GM12878 (cell line): Measurements from ENCODE around the gene VAX1. TPM values are rescaled to one million over a fixed set of nuclear protein-coding genes. Genes with fewer than 3 reads are reported as not detected.

Experiments
- ATAC-seq: fragments of 200-7000 bp; cut with Tn5 transposase; 3 replicates; pipeline ENCODE4 v1.9.1; 2020; ENCODE audit warnings: mild to moderate bottlenecking, moderate library complexity
- BruUV-seq: library from RNA; stranded (reverse); fragments of 400-500 nt; replicated peaks from 2 replicates; lab custom pipeline; 2021; lab: Mats Ljungman, UMichigan
- CTCF ChIA-PET: fragments of 300-600 bp; sonication (Branson Sonifier 250); formaldehyde crosslinking; extraction: SDS; loops from one replicate; lab custom pipeline; 2021; ENCODE audit warnings: inconsistent platforms; lab: Yijun Ruan, JAX
- POLR2A ChIA-PET: fragments of 350-600 bp; formaldehyde crosslinking; extraction: SDS; loops from one replicate; lab custom pipeline; 2021; ENCODE audit warnings: inconsistent platforms; lab: Charles Lee
- RAD21 ChIA-PET: fragments of 300-600 bp; sonication (Branson Sonifier 250); formaldehyde crosslinking; loops from one replicate; lab custom pipeline; 2023; ENCODE audit warnings: antibody characterized with exemption; ENCODE audit not compliant: unreplicated experiment; lab: Charles Lee
- SMC1A ChIA-PET: fragments of 300-600 bp; sonication (Branson Sonifier 250); formaldehyde crosslinking; loops from one replicate; lab custom pipeline; 2023; ENCODE audit not compliant: unreplicated experiment, uncharacterized antibody; lab: Charles Lee
- DNase-seq: peaks from one replicate; pipeline ENCODE4 v3.0.0-alpha.2; 2011; ENCODE audit warnings: low read depth, low spot score
- FAIRE-seq: peaks from 3 replicates; lab custom pipeline; 2011; peaks lifted over from hg19 to GRCh38; lab: Jason Lieb, UNC
- H2AFZ ChIP-seq: 2 replicates; pipeline ENCODE4 v1.6.0; 2011; ENCODE audit warnings: low read depth, low read length, control low read depth; ENCODE audit not compliant: control insufficient read depth
- H3K27ac ChIP-seq: 2 replicates; pipeline ENCODE4 v1.5.1; 2011; ENCODE audit warnings: control low read depth; ENCODE audit not compliant: control insufficient read depth, insufficient read depth
- H3K27me3 ChIP-seq, 2 experiments: replicated peaks in 1 of 2; 2 replicates each; pipeline versions ENCODE4 v1.6.0 to v1.6.1; 2011; ENCODE audit warnings: low read length in 1 of 2; ENCODE audit not compliant: control insufficient read depth in 2 of 2, insufficient read depth in 2 of 2
- H3K36me3 ChIP-seq, 2 experiments: 2 replicates each; pipeline ENCODE4 v1.5.1; 2011; ENCODE audit warnings: low read length in 1 of 2; ENCODE audit not compliant: control insufficient read depth in 2 of 2, insufficient read depth in 2 of 2
- H3K4me1 ChIP-seq: 2 replicates; pipeline ENCODE4 v1.6.1; 2011; ENCODE audit warnings: mild to moderate bottlenecking, low read length, moderate library complexity, mixed read lengths; ENCODE audit not compliant: control insufficient read depth, insufficient read depth
- H3K4me2 ChIP-seq: 2 replicates; pipeline ENCODE4 v1.6.0; 2011; ENCODE audit warnings: control low read depth; ENCODE audit not compliant: control insufficient read depth, insufficient read depth
- H3K4me3 ChIP-seq: fragments of 200-600 bp; sonication (generic); 2 replicates; pipeline ENCODE4 v1.5.1; 2016
- H3K79me2 ChIP-seq: 2 replicates; pipeline ENCODE4 v1.6.0; 2011; ENCODE audit warnings: low read length; ENCODE audit not compliant: control insufficient read depth, insufficient read depth
- H3K9ac ChIP-seq: 2 replicates; pipeline ENCODE4 v1.8.0; 2011; ENCODE audit warnings: low read length, control low read depth, mixed read lengths; ENCODE audit not compliant: control insufficient read depth, insufficient read depth
- H3K9me3 ChIP-seq: replicated peaks from 3 replicates; pipeline ENCODE4 v1.5.1; 2011; ENCODE audit warnings: mild to moderate bottlenecking, low read length; ENCODE audit not compliant: control insufficient read depth, insufficient read depth
- H4K20me1 ChIP-seq: 2 replicates; pipeline ENCODE4 v1.6.0; 2011; ENCODE audit not compliant: control insufficient read depth, insufficient read depth
- EZH2 ChIP-seq: IDR thresholded peaks from 2 replicates; pipeline ENCODE4 v1.6.1; 2012; ENCODE audit warnings: low read depth, mild to moderate bottlenecking, control low read depth, inconsistent platforms, low read length, borderline replicate concordance; ENCODE audit not compliant: control insufficient read depth
- FOS ChIP-seq: IDR thresholded peaks from 3 replicates; pipeline ENCODE4 v1.6.1; 2011; ENCODE audit warnings: borderline replicate concordance; ENCODE audit not compliant: insufficient read length; ENCODE audit errors: extremely low read depth
- IRF3 ChIP-seq: fragments of 450-650 bp; IDR thresholded peaks from 2 replicates; pipeline ENCODE4 v1.6.1; 2014; ENCODE audit warnings: mild to moderate bottlenecking
- IRF5 ChIP-seq: fragments of 450-650 bp; IDR thresholded peaks from 2 replicates; pipeline ENCODE4 v1.6.1; 2017; ENCODE audit warnings: borderline replicate concordance
- KDM1A ChIP-seq: fragments of 200-600 bp; sonication (generic); IDR thresholded peaks from 2 replicates; pipeline ENCODE4 v1.6.1; 2016; ENCODE audit warnings: borderline replicate concordance
- NR2F1 ChIP-seq: fragments of 450-650 bp; conservative IDR thresholded peaks from 2 replicates; pipeline ENCODE4 v1.6.1; 2017; ENCODE audit warnings: mild to moderate bottlenecking
- POLR2A ChIP-seq: IDR thresholded peaks from 2 replicates; pipeline ENCODE4 v1.6.1; 2011; ENCODE audit warnings: low read depth, mild to moderate bottlenecking, low read length
- RB1 ChIP-seq: fragments of 450-650 bp; formaldehyde crosslinking; IDR thresholded peaks from 2 replicates; pipeline ENCODE4 v1.6.1; 2017; ENCODE audit warnings: mild to moderate bottlenecking, borderline replicate concordance
- SIX5 ChIP-seq: IDR thresholded peaks from 2 replicates; pipeline ENCODE4 v1.6.1; 2011; ENCODE audit warnings: mild to moderate bottlenecking, low read depth, low read length, moderate library complexity; ENCODE audit not compliant: severe bottlenecking
- SUPT20H ChIP-seq: IDR thresholded peaks from 2 replicates; pipeline ENCODE4 v1.6.1; 2011; ENCODE audit warnings: low read depth, mild to moderate bottlenecking, low read length, moderate library complexity, borderline replicate concordance; ENCODE audit not compliant: control insufficient read depth
- ZNF207 ChIP-seq: fragments of 450-650 bp; IDR thresholded peaks from 2 replicates; pipeline ENCODE4 v1.6.1; 2014; ENCODE audit warnings: antibody characterized with exemption, mild to moderate bottlenecking, borderline replicate concordance
- ZSCAN29 ChIP-seq: fragments of 450-650 bp; IDR thresholded peaks from 2 replicates; pipeline ENCODE4 v1.6.1; 2017; ENCODE audit warnings: mild to moderate bottlenecking, moderate library complexity
- WGBS: methylation state at CpG from one replicate; pipeline ENCODE4 v1.1.6; 2016; ENCODE audit warnings: low lambda C conversion rate; ENCODE audit not compliant: insufficient replicate concordance, insufficient coverage; ENCODE audit errors: missing lambda C conversion rate; 5-methylcytosine and 5-hydroxymethylcytosine counted together
- in situ Hi-C: fragments of 300-500 bp; cut with MboI; formaldehyde crosslinking; loops from 9 replicates; pipeline ENCODE4 v1.14.3; 2018; ENCODE audit warnings: mixed read lengths
- intact Hi-C: fragments of 100-400 bp; cut with micrococcal nuclease; formaldehyde crosslinking; loops from one replicate; pipeline ENCODE4 v1.14.2; 2022; ENCODE audit not compliant: unreplicated experiment
- polyA plus RNA-seq, 11 experiments: library from polyadenylated mRNA; depleted of rRNA in 4 of 11; unstranded in 6 of 11; stranded (reverse) in 5 of 11; fragments of >200 nt; fragmentation: Nextera tagmentation in 4 of 11; fragmentation: Illumina TruSeq in 1 of 11; extraction: Ambion mirVana in 4 of 11; extraction: Trizol in 1 of 11; gene quantifications; 1 replicate in 1 of 11; 2 replicates in 10 of 11; pipeline versions ENCODE4 v1.2.1 to v1.2.3, GENCODE V29; 2011 to 2016; ENCODE audit warnings: inconsistent platforms in 2 of 11, missing spikeins in 2 of 11, low read depth in 1 of 11
- total RNA-seq, 4 experiments: library from RNA; depleted of rRNA in 3 of 4; stranded (reverse); fragments of >200 nt in 3 of 4; fragmentation: Illumina TruSeq in 1 of 4; extraction: Trizol in 1 of 4; gene quantifications; 2 replicates each; pipeline versions ENCODE4 v1.2.1 to v1.2.3, GENCODE V29; 2013 to 2021

VAX1 gene
- total and polyA plus RNA-seq, 10 of the 15 experiments (the other 5 are each of a cell fraction or from before 2014, with no cell fraction given), result not detected

GRCh38 chr10:117148284-117148683 lies 10.2 kb upstream of the VAX1 start:
- H2AFZ ChIP-seq, result no peak overlapping the region
- no peaks in the 10 kb centered on the region for H3K4me1 ChIP-seq
- H3K27ac ChIP-seq, result no peak overlapping the region
- intact Hi-C loops, result no loop called here
- SMC1A ChIA-PET, result no interaction called here
- TF ChIP-seq KDM1A, result no peak
- FAIRE-seq, result no peak
- CTCF ChIA-PET, result interaction anchor here (0.7 to 1.4 kb wide), 2 partner anchors 27 to 251 kb away, joined by 4 to 10 read pairs; no protein-coding TSS in a partner anchor
- POLR2A ChIA-PET, result no interaction called here
- BruUV-seq, result no TSS peak
- H3K4me3 ChIP-seq, result no peak overlapping the region
- DNase-seq, result no peak
- no peaks in the 10 kb centered on the region for H4K20me1 ChIP-seq
- H3K27me3 ChIP-seq, result no peaks in the 10 kb centered on the region
- in situ Hi-C loops, result no loop called here
- H3K4me2 ChIP-seq, result no peak overlapping the region
- WGBS, result 25% methylated on average over 3 of the region's 3 CpGs
- H3K79me2 ChIP-seq, result no peaks in the 10 kb centered on the region
- RAD21 ChIA-PET, result no interaction called here
- no peak overlapping the region for H3K9ac ChIP-seq
- H3K36me3 ChIP-seq, result no peaks in the 10 kb centered on the region
- no peak for ATAC-seq
- no peaks in the 10 kb centered on the region for H3K9me3 ChIP-seq

- Histone ChIP-seq H3K79me2 (no peaks in the 10 kb centered on the region), H3K4me2 (no peak overlapping the region), H3K4me3 (no peak overlapping the region), H3K27ac (no peak overlapping the region), H3K9me3 (no peaks in the 10 kb centered on the region; the same call in 2 of the 3 replicates), H3K27me3 (peaks cover 1 to 5% of the 10 kb centered on the region in 2 experiments), H3K36me3 (no peaks in the 10 kb centered on the region), H3K4me1 (no peaks in the 10 kb centered on the region), H4K20me1 (no peaks in the 10 kb centered on the region), H3K9ac (no peak overlapping the region), H2AFZ (no peak overlapping the region)
- TF ChIP-seq IRF3, result no peak
- TF ChIP-seq SUPT20H, result no peak
- TF ChIP-seq NR2F1, result no peak
- no peak for TF ChIP-seq EZH2
- no peak for TF ChIP-seq POLR2A
- TF ChIP-seq SIX5, result no peak
- TF ChIP-seq ZSCAN29, result no peak
- no peak for TF ChIP-seq FOS
- no peak for TF ChIP-seq IRF5
- no peak for TF ChIP-seq ZNF207
- TF ChIP-seq RB1, result no peak
- intact Hi-C loops, result no loop called here
- ChIA-PET CTCF (interaction anchor here (1.6 kb wide), 1 partner anchor 357 kb away, joined by 3 read pairs; no protein-coding TSS in a partner anchor), SMC1A (interaction anchor here (0.5 to 0.9 kb wide), 2 partner anchors 13 to 503 kb away, joined by 3 to 4 read pairs; no protein-coding TSS in a partner anchor), RAD21 (interaction anchor here (0.7 kb wide), 1 partner anchor 30 kb away, joined by 3 read pairs; no protein-coding TSS in a partner anchor), POLR2A (no interaction called here)
- BruUV-seq, result no TSS peak
- ATAC-seq, result no peak
- DNase-seq, result no peak
- in situ Hi-C loops, result no loop called here
- FAIRE-seq, result no peak
- WGBS, result 11% methylated on average over 4 of the region's 4 CpGs
These were observed 6.9 kb upstream of the VAX1 start for GRCh38 chr10:117145019-117145418.
